Myocyte (in vitro differentiated cells): Measurements from ENCODE around the gene KDM4C. TPM values are rescaled to one million over a fixed set of nuclear protein-coding genes. Genes with fewer than 3 reads are reported as not detected.
A peak's percentile ranks its signal among the peaks of the same experiment; 100 is the strongest.
"Not testable (repeated sequence)": the region's sequence is repeated elsewhere in the genome, so short reads cannot be mapped to it uniquely, and the experiment has no call there.

Experiments
- DNase-seq: peaks from one replicate; pipeline ENCODE4 v3.0.0-alpha.2; 2012; ENCODE audit warnings: low read depth
- total RNA-seq: library from RNA; depleted of rRNA; stranded (reverse); fragments of >200 nt; gene quantifications from 2 replicates; pipeline ENCODE4 v1.2.3, GENCODE V29; 2014

Gene KDM4C
- total RNA-seq, 1 donor from 2014 or later = 17.1 TPM

DNA sequence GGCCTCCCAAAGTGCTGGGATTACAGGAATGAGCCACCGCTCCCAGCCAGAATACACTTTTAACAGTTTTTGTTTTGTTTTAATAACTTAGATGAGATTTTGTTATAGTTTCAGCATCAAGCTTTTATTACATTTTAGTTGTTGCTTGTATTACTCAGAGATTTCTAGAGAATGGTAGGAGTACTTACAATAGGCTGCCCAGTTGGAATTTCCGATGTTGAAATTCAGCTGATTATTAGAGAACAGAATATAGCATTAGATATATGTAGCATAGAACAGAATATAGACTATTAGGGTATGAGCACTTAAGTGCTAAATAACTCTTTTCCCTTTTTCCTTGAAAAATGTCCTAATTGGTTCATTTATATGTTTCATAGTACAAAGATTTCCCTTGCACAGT lies 6.2 kb downstream of the KDM4C start:
- no peak for DNase-seq

- no peak for DNase-seq
These were observed 6.8 kb downstream of the KDM4C start for GRCh38 chr9:6764523-6764922.

GRCh38 chr9:6764950-6765349 lies 7.2 kb downstream of the KDM4C start:
- no peak for DNase-seq

GRCh38 chr9:6765396-6765795 lies 7.6 kb downstream of the KDM4C start:
- DNase-seq = no peak

DNA sequence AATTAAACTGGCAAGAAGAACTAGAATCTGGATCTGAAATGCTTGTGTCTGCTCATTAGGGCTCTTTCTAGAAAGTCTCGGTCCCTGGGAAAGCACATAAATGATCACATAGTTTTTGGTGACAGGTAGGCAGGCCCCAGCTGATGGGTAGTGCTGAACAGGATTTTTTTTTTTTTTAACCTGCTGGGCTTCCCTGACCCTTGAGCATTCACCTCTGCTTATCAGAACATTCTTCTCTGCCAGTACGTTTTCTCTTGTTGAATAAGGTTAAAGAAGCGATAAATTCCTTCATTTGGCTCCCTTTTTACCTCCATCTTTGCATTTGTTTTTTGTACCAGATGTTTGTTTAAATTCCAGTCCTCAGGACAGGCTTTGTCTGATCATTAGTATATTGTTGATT lies 8.8 kb downstream of the KDM4C start:
- DNase-seq = no peak

DNA sequence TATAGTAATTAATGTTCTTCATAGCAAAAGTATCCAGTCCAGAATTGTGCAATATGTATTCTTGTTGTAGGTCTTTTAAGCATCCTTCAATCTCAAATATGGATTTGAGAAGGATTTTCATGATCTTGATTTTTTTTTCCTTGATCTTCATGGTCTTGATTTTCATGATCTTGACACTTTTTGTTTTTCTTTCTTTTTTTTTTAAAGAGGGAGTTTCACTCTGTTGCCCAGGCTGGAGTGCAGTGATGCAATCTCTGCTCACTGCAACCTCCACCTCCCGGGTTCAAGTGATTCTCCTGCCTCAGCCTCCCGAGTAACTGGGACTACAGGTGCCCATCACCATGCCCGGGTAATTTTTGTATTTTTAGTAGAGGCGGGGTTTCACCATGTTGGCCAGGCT lies 10.8 kb downstream of the KDM4C start:
- DNase-seq = not testable (repeated sequence)

DNA sequence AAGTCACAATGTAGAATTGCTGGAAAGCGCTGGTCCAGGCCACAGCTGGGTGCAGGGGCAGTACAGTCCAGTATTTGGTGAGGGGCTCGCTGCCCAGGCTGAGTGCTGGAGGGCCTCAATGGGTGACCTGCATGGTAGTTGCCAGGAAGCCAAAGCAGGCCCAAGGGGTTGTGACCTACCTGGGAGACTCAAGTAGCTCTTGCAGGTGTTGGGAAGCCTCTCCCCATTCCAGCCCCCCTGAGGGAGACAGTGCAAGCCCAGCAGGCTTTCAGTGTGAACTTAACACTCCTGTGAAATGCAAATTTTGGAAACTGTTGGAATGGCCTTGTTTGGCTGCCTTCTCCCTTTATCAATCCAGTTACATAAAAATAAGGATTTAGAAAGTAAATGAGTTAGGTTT lies 13.9 kb downstream of the KDM4C start:
- no peak for DNase-seq

- no peak for DNase-seq
These were observed 19.6 kb downstream of the KDM4C start for GRCh38 chr9:6777213-6777902.

- DNase-seq = no peak
These were observed 21.9 kb downstream of the KDM4C start for GRCh38 chr9:6779417-6780241.

DNA sequence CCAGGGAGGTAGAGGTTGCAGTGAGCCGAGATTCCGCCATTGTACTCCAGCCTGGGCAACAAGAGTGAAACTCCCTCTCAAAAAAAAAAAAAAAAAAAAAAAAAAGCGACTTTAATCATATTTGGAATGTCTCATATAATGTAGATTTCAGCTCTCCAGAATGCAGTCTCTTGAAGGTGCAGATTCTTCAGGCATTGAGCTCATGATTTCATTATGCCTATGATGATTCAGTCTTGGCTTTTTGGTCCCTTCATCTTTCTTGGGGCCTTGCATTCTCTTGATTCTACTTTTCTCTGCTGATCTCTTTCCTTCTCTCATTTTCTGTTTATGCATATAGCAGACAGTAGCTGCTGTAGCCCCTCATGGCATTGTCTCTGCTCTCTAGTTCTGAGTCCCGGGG lies 22.9 kb downstream of the KDM4C start:
- DNase-seq = no peak

GRCh38 chr9:6781476-6781875 lies 23.7 kb downstream of the KDM4C start:
- no peak for DNase-seq

DNA sequence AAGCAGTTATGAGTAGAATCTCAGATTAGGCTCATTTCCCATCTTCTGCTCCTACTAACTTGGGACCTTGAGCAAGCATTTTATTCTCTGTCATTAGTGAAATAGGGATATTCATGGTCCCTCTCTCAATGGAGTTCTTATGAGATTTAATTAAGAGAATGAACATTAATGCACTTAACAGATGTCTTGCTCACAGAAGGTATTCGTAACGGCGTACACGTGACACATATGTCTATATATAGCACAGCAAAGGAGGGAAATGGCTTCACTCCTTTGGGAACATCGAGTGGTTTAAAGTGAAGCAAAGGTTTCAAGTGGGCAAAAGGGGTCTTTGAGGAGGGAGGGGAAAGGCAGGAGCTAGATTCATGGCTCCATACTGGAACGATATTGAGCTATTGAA lies 24.6 kb downstream of the KDM4C start:
- DNase-seq = no peak

DNA sequence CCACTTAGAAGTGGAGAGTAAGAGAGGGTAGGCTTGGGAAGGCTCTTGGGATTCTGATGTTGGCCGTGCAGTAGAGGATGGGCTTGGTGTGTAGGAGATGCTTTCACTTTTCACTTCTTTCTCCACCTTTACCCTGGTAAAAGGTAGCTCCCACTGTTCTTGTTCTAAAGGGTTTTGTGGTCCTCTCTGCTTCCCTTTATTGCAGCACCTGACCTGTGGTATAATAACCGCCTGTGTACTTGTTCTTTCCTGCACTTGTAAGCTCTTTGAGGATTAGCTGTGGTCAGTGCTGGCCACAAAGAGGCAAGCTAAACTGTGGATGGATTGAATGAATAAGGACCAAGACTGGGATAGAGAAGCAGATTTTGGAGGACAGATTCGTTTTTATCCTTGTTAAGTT lies 25.2 kb downstream of the KDM4C start:
- DNase-seq = peak; percentile 83

DNA sequence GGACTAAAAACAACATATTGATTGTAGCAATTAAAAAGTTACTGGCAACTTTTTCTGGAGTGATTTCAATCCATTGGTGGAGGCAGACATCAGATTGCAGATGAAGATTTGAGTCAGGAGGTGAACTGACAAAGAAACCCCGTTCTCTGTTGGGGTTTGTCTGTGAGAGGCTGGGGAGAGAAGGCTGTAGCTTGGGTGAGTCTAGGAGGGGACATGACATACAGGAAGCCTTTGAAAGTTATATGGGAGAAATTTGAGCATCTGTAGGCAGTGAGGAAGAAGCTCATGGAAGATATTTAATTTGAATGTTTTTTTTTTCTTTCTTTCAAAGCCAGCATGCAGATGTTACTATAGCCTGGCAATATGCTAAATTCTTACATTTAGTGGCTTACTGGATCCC lies 26.0 kb downstream of the KDM4C start:
- no peak for DNase-seq

DNA sequence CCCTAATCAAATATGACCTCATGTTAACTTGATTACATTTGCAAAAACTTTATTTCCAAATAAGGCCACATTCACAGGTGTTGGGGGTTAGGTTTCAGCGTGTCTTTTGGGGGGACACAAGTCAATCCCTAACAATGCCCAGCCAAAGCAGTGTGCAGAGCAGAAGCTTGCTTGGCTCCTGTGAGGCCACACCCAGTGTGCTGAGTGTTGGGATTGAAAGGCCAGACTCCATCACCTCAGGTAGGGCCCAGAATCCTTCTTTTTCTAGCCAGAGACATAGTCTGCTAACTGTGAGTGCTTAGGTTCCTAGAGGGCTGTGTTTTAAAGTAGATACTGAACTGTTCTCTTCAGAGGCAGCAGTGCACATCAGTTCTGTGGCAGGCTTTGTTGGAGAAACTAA lies 27.9 kb downstream of the KDM4C start:
- DNase-seq = no peak

GRCh38 chr9:6787793-6788161 lies 30.0 kb downstream of the KDM4C start:
- DNase-seq = no peak

DNA sequence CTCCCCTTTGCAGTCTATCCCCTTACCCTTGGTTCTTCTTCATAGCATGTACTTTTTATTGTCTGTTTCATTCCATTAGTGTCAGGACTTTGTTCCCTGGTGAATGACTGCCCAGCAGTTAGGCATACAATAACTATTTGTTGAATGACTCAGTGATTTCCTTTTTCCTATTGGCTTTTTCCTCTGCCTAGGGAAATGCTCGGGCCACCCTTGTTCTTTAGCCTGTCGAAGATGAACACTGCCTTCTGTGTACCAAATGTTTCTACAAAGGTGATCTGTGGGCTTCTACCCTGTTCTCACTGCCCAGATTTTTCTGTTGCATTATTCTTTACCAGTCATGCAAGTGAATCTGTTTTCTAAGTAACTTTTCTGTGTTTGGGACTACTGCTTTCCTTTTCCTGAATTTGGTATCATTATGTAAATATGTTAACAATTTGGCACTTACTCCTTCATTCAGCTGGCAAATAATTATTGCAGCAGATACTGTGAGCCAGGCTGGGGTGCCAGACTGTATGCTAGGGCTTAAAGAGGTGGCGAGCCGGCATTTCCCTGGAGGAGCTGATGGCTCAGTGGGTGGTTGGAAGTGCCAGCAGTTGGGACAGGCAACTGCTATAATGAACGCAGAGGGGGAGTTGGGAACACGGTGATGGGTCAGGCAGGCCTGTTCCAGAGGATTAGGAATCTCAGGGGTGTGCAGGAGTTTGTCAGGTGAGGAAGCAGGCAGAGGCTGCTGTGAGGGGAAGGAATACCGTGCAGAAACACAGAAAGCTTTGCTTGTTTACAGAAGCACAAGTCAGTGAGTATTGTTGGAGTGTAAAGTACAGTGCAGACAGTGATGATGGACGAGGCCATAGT lies 30.6 kb downstream of the KDM4C start:
- peak; percentile 15 for DNase-seq

GRCh38 chr9:6789017-6789338 lies 31.2 kb downstream of the KDM4C start:
- DNase-seq = not testable (repeated sequence)

- no peak for DNase-seq
These were observed 33.1 kb downstream of the KDM4C start for GRCh38 chr9:6790866-6791265.

GRCh38 chr9:6793203-6793602 lies 35.4 kb downstream of the KDM4C start:
- DNase-seq = no peak

GRCh38 chr9:6794936-6795335 lies 37.2 kb downstream of the KDM4C start:
- DNase-seq = no peak

GRCh38 chr9:6802926-6803325 lies 45.2 kb downstream of the KDM4C start:
- DNase-seq = no peak
